GM18507 (cell line): ENCODE results near the gene SLC25A36.

ENCODE experiments used
- DNase-seq: peaks from one replicate; pipeline ENCODE4 v3.0.0; 2011; ENCODE audit warnings: low read depth; ENCODE audit not compliant: insufficient read length; ENCODE audit errors: extremely low spot score
- FAIRE-seq: peaks from 2 replicates; lab custom pipeline; 2011; peaks lifted over from hg19 to GRCh38; lab: Jason Lieb, UNC

Gene SLC25A36

DNA sequence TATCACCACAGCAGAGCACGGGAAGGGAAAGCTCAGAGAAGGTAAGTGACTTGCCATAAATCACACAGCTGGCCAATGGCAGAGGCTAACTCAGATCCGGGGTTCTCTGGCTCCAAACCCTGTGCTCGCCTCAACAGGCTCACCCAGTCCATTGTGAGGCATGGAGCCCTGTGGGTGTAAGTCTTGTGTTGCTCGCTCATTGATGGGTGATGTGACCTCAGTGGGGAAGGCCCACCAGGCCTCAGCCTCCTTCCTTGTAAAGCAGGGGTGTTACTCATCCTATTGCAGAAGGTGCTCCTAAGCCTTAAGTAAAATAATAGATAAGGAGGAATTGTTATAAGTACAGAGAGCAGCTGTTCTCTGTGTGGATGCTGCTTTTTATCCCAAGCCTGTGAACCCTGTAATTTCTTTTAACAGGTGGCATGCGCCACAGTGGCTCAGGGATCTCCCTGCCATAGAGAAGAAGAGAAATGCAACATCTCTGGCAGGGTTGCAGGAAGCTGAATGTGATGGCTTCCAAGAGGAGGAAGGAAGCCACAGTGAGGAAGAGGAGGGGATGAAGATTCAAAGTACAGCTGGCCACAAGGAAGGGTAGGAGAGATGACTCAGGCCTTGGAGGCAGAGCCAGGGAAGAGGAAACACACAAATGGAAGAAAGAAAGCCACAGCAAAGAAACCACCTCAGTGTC, 78.7 kb downstream of the SLC25A36 start:
- no peak for FAIRE-seq
- no peak for DNase-seq

- FAIRE-seq (no peak), DNase-seq (no peak)
Measured at GRCh38 chr3:141021261-141021660, 79.6 kb downstream of the SLC25A36 start.
